HCEC 1CT (cell line): ENCODE measurements around the gene GPR31.

ENCODE experiments used
- DNase-seq: peaks from one replicate; pipeline ENCODE4 v3.0.0-alpha.2; 2017

Gene GPR31

GRCh38 chr6:167116109-167116837 is 41.5 kb downstream of the GPR31 start:
- DNase-seq: no peak

- DNase-seq: no peak
These were observed 42.7 kb downstream of the GPR31 start for GRCh38 chr6:167115054-167115453.

- DNase-seq: no peak
These were observed 43.6 kb downstream of the GPR31 start for GRCh38 chr6:167113935-167114910.

- DNase-seq: no peak
These were observed 44.6 kb downstream of the GPR31 start for GRCh38 chr6:167113047-167113754.

- DNase-seq: no peak
These were observed 45.4 kb downstream of the GPR31 start for GRCh38 chr6:167112421-167112820.

GRCh38 chr6:167111597-167111996 is 46.2 kb downstream of the GPR31 start:
- DNase-seq: no peak

- DNase-seq: no peak
These were observed 48.1 kb downstream of the GPR31 start for GRCh38 chr6:167109651-167110050.

GRCh38 chr6:167108278-167108677 is 49.5 kb downstream of the GPR31 start:
- DNase-seq: no peak

- no peak for DNase-seq
These were observed 50.0 kb downstream of the GPR31 start for GRCh38 chr6:167107787-167108186.

- DNase-seq: no peak
These were observed 51.4 kb downstream of the GPR31 start for GRCh38 chr6:167106406-167106805.
